ENCODE measurements around the gene SH2D4B.

Gene SH2D4B

GRCh38 chr10:80537736-80538480, at the start of gene SH2D4B:
Gene SH2D4B (plus strand): TSS chr10:80537902. CDS start chr10:80538332, 430 bp downstream.
- DNase-seq = no peak

- DNase-seq = no peak
These were observed 49.1 kb upstream of the SH2D4B start for GRCh38 chr10:80488539-80489066.

GRCh38 chr10:80489371-80490112, 48.2 kb upstream of the SH2D4B start:
- no peak for DNase-seq

- DNase-seq = no peak
These were observed 46.2 kb upstream of the SH2D4B start for GRCh38 chr10:80491251-80492102.

GRCh38 chr10:80492848-80493521, 44.7 kb upstream of the SH2D4B start:
- no peak for DNase-seq

GRCh38 chr10:80493522-80494051, 44.1 kb upstream of the SH2D4B start:
- no peak for DNase-seq

GRCh38 chr10:80496555-80497172, 41.0 kb upstream of the SH2D4B start:
- DNase-seq = no peak

GRCh38 chr10:80497187-80498077, 40.3 kb upstream of the SH2D4B start:
- no peak for DNase-seq

GRCh38 chr10:80498078-80498832, 39.4 kb upstream of the SH2D4B start:
- DNase-seq = no peak

GRCh38 chr10:80498833-80499741, 38.6 kb upstream of the SH2D4B start:
- DNase-seq = no peak

- DNase-seq = no peak
These were observed 36.9 kb upstream of the SH2D4B start for GRCh38 chr10:80500572-80501380.

- no peak for DNase-seq
These were observed 36.3 kb upstream of the SH2D4B start for GRCh38 chr10:80501381-80501912.

- no peak for DNase-seq
These were observed 35.7 kb upstream of the SH2D4B start for GRCh38 chr10:80501913-80502521.

GRCh38 chr10:80502621-80503583, 34.8 kb upstream of the SH2D4B start:
- DNase-seq = no peak

- no peak for DNase-seq
These were observed 34.0 kb upstream of the SH2D4B start for GRCh38 chr10:80503584-80504157.

All from NCI-H2081 (cell line).